A673 (cell line): Measurements from ENCODE around the gene KCNQ1. TPM values are rescaled to one million over a fixed set of nuclear protein-coding genes. Genes with fewer than 3 reads are reported as not detected.

Experiments used
- BruUV-seq: library from RNA; stranded (reverse); fragments of 400-500 nt; replicated peaks from 2 replicates; lab custom pipeline; 2021; lab: Mats Ljungman, UMichigan
- CTCF ChIA-PET: fragments of 300-600 bp; sonication (Branson Sonifier 250); formaldehyde crosslinking; loops from one replicate; lab custom pipeline; 2022; ENCODE audit warnings: antibody characterized with exemption; lab: Charles Lee
- POLR2A ChIA-PET: fragments of 300-600 bp; sonication (Branson Sonifier 250); formaldehyde crosslinking; loops from one replicate; lab custom pipeline; 2022; ENCODE audit warnings: antibody characterized with exemption; ENCODE audit not compliant: low non-redundant PET; lab: Charles Lee
- DNase-seq: peaks from one replicate; pipeline ENCODE4 v3.0.0-alpha.2; 2015; ENCODE audit warnings: low spot score
- H3K27ac ChIP-seq: fragments of 200-600 bp; sonication (generic); 2 replicates; pipeline ENCODE4 v1.5.1; 2016; ENCODE audit warnings: mixed run types, low read depth, mild to moderate bottlenecking, mixed read lengths, antibody characterized with exemption, low read length; ENCODE audit not compliant: poor library complexity, severe bottlenecking
- H3K27me3 ChIP-seq: fragments of 200-600 bp; sonication (generic); replicated peaks from 2 replicates; pipeline ENCODE4 v1.6.1; 2017; ENCODE audit warnings: mixed run types, low read depth, mild to moderate bottlenecking, mixed read lengths, antibody characterized with exemption, low read length; ENCODE audit not compliant: insufficient read depth, poor library complexity
- H3K36me3 ChIP-seq: fragments of 200-600 bp; sonication (generic); 2 replicates; pipeline ENCODE4 v1.6.1; 2016; ENCODE audit warnings: mixed run types, mild to moderate bottlenecking, mixed read lengths, antibody characterized with exemption, low read length; ENCODE audit not compliant: insufficient read depth, poor library complexity, severe bottlenecking
- H3K4me1 ChIP-seq: fragments of 200-600 bp; sonication (generic); 2 replicates; pipeline ENCODE4 v1.6.1; 2017; ENCODE audit warnings: mixed run types, mild to moderate bottlenecking, mixed read lengths, antibody characterized with exemption, low read length; ENCODE audit not compliant: insufficient read depth, poor library complexity, severe bottlenecking
- H3K4me3 ChIP-seq: fragments of 200-600 bp; sonication (generic); 2 replicates; pipeline ENCODE4 v1.5.1; 2016; ENCODE audit warnings: low read depth, mixed run types, mild to moderate bottlenecking, mixed read lengths, low read length; ENCODE audit not compliant: poor library complexity, severe bottlenecking
- H3K9me3 ChIP-seq: fragments of 200-600 bp; sonication (generic); 2 replicates; pipeline ENCODE4 v1.6.1; 2016; ENCODE audit warnings: mixed run types, low read depth, mild to moderate bottlenecking, mixed read lengths, antibody characterized with exemption, low read length; ENCODE audit not compliant: poor library complexity, severe bottlenecking
- EZH2 ChIP-seq: fragments of 200-600 bp; sonication (generic); IDR thresholded peaks from 2 replicates; pipeline ENCODE4 v1.6.1; 2017; ENCODE audit warnings: borderline replicate concordance, low read depth, mild to moderate bottlenecking, mixed read lengths, antibody characterized with exemption, low read length; ENCODE audit not compliant: poor library complexity, severe bottlenecking
- intact Hi-C: fragments of 100-400 bp; cut with micrococcal nuclease; formaldehyde crosslinking; loops from one replicate; pipeline ENCODE4 v1.10.0; 2022; ENCODE audit not compliant: unreplicated experiment
- total RNA-seq: library from RNA; stranded (reverse); gene quantifications from 2 replicates; pipeline ENCODE4 v1.2.3, GENCODE V29; 2021
- TF ChIP-seq, protein P1 (sequence below): fragments of 300-800, 200-600 bp; sonication (generic); conservative IDR thresholded peaks from 2 replicates; pipeline ENCODE4 v1.5.1; 2017; ENCODE audit warnings: low read depth, mild to moderate bottlenecking, antibody characterized with exemption, low read length, moderate library complexity, mixed read lengths

Gene KCNQ1
- total RNA-seq, 1 experiment from 2014 or later, result not detected

DNA sequence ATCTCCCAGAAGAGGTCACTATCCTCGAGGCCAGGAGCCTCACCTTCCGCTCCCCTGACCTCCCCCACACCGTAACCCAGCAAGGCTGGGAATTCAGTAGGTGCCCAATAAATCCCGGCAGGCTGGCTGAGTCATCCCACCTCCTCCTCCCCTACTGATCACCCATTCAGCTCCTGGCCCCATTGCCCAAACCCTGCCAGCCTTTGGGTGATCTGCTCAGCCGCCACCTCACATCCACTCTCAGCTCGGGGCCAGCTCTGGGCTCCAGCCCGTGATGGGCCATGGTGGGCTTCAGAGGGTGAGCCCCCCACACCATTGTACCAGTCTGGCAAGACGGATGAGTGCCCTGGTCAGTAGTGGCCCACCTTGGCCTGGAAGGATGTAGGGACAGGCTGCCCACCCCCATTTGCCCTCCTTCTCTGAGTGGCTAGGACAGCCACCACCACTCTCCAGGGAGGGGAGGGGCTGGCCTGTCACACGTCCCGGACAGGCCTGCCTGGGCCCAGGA, 8.7 kb upstream of the KCNQ1 start:
- intact Hi-C loops, result no loop called here
- ChIA-PET POLR2A (no interaction called here), CTCF (no interaction called here)
- H3K4me3 ChIP-seq, result no peak overlapping the region
- no peak overlapping the region for H3K27ac ChIP-seq
- TF ChIP-seq, protein P1, sequence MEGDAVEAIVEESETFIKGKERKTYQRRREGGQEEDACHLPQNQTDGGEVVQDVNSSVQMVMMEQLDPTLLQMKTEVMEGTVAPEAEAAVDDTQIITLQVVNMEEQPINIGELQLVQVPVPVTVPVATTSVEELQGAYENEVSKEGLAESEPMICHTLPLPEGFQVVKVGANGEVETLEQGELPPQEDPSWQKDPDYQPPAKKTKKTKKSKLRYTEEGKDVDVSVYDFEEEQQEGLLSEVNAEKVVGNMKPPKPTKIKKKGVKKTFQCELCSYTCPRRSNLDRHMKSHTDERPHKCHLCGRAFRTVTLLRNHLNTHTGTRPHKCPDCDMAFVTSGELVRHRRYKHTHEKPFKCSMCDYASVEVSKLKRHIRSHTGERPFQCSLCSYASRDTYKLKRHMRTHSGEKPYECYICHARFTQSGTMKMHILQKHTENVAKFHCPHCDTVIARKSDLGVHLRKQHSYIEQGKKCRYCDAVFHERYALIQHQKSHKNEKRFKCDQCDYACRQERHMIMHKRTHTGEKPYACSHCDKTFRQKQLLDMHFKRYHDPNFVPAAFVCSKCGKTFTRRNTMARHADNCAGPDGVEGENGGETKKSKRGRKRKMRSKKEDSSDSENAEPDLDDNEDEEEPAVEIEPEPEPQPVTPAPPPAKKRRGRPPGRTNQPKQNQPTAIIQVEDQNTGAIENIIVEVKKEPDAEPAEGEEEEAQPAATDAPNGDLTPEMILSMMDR, result no peak
- TF ChIP-seq EZH2, result no peak
- H3K4me1 ChIP-seq, result no peaks in the 10 kb centered on the region
- DNase-seq, result no peak
- H3K36me3 ChIP-seq, result no peaks in the 10 kb centered on the region
- H3K27me3 ChIP-seq, result no peaks in the 10 kb centered on the region
- no peaks in the 10 kb centered on the region for H3K9me3 ChIP-seq
- no TSS peak for BruUV-seq

DNA sequence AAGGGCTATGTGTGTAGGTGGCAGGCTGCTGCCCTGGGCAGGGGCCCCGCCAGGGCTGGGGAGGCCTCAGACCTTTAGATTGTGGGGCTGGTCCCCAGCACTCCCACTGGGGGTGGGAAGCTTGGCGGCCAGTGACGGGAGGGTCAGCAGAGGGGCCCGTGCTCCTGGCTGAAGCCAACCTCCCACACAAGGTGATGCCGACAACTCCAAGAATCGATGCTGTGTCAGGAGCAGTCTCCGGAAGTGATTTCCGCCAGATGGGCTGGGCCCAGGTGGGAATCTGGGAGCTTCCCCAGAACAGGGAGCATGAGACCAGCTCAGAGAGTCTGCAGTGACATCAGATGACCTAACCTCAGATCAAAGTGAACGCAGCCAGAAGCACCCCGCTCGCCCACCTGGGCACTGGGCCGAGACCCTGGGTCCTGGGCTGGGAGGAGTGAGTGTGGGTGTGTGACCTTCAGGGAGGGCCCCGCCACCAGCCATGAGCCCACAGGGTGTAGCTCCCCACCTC, 8.2 kb upstream of the KCNQ1 start:
- TF ChIP-seq, protein P1, result no peak
- TF ChIP-seq EZH2, result no peak
- no peak for DNase-seq
- BruUV-seq, result no TSS peak
- H3K9me3 ChIP-seq, result no peaks in the 10 kb centered on the region
- POLR2A ChIA-PET, result no interaction called here
- CTCF ChIA-PET, result no interaction called here
- no peaks in the 10 kb centered on the region for H3K27me3 ChIP-seq
- H3K4me3 ChIP-seq, result no peak overlapping the region
- no peaks in the 10 kb centered on the region for H3K36me3 ChIP-seq
- intact Hi-C loops, result no loop called here
- no peak overlapping the region for H3K27ac ChIP-seq
- no peaks in the 10 kb centered on the region for H3K4me1 ChIP-seq

DNA sequence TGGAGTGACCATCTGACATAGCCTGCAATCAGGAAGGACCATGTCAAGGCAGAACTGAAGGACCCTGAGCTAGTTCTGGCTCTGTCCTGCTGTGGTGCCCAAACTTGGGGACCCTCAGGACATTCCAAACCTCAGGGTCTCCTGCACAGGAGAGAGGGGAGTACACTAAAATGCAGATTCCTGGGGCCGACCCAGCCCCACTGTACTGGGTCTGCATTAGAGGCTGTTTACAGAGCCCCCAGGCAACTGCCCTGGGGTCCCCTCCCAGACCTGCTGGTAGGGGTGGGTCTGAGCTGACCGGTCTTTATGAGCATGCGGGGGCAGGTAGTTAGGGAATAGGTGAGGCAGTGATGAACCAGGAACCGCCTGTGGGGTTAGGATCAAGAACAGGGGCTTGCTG, 7.3 kb upstream of the KCNQ1 start:
- ChIA-PET CTCF (no interaction called here), POLR2A (no interaction called here)
- no peak overlapping the region for H3K27ac ChIP-seq
- H3K36me3 ChIP-seq, result no peaks in the 10 kb centered on the region
- no TSS peak for BruUV-seq
- intact Hi-C loops, result no loop called here
- TF ChIP-seq, protein P1, result no peak
- no peak for TF ChIP-seq EZH2
- H3K9me3 ChIP-seq, result no peaks in the 10 kb centered on the region
- no peak for DNase-seq
- no peaks in the 10 kb centered on the region for H3K27me3 ChIP-seq
- H3K4me1 ChIP-seq, result no peaks in the 10 kb centered on the region
- no peak overlapping the region for H3K4me3 ChIP-seq
